PC-3 (cell line): ENCODE data around the gene TIMP2. TPM values are rescaled to one million over a fixed set of nuclear protein-coding genes. Genes with fewer than 3 reads are reported as not detected.

ENCODE experiments used
- ATAC-seq: fragments of 200-7000 bp; cut with Tn5 transposase; 2 replicates; pipeline ENCODE4 v1.9.1; 2020; ENCODE audit warnings: mild to moderate bottlenecking, moderate library complexity
- BruUV-seq: library from RNA; stranded (reverse); fragments of 400-500 nt; replicated peaks from 2 replicates; lab custom pipeline; 2021; lab: Mats Ljungman, UMichigan
- CTCF ChIA-PET: fragments of 300-600 bp; sonication (Branson Sonifier 250); formaldehyde crosslinking; loops from one replicate; lab custom pipeline; 2022; ENCODE audit warnings: antibody characterized with exemption; lab: Charles Lee
- POLR2A ChIA-PET: fragments of 300-600 bp; sonication (Branson Sonifier 250); formaldehyde crosslinking; loops from one replicate; lab custom pipeline; 2022; ENCODE audit warnings: antibody characterized with exemption; ENCODE audit not compliant: unreplicated experiment; lab: Charles Lee
- DNase-seq: peaks from one replicate; pipeline ENCODE4 v3.0.0-alpha.2; 2015
- H2AFZ ChIP-seq: fragments of 300-600 bp; sonication (generic); 2 replicates; pipeline ENCODE4 v1.6.0; 2016; ENCODE audit warnings: antibody characterized with exemption, low read length
- H3F3A ChIP-seq: fragments of 300-600 bp; sonication (generic); one replicate; pipeline ENCODE4 v1.6.0; 2017; ENCODE audit warnings: antibody characterized with exemption, low read length, control low read depth, mild to moderate bottlenecking; ENCODE audit not compliant: unreplicated experiment
- H3K27ac ChIP-seq: fragments of 300-600 bp; sonication (generic); 2 replicates; pipeline ENCODE4 v1.5.1; 2016; ENCODE audit warnings: mild to moderate bottlenecking, low read length
- H3K27me3 ChIP-seq: fragments of 300-600 bp; sonication (generic); 2 replicates; pipeline ENCODE4 v1.6.1; 2016; ENCODE audit warnings: low read length, mixed read lengths
- H3K36me3 ChIP-seq: fragments of 300-600 bp; sonication (generic); 2 replicates; pipeline ENCODE4 v1.6.1; 2016; ENCODE audit warnings: low read depth, mixed run types, low read length, mixed read lengths
- H3K4me1 ChIP-seq: fragments of 300-600 bp; sonication (generic); 2 replicates; pipeline ENCODE4 v1.5.1; 2016; ENCODE audit warnings: low read length; ENCODE audit not compliant: insufficient read depth
- H3K4me2 ChIP-seq: fragments of 300-600 bp; sonication (generic); 2 replicates; pipeline ENCODE4 v1.6.0; 2016; ENCODE audit warnings: low read length
- H3K4me3 ChIP-seq: fragments of 300-600 bp; sonication (generic); 2 replicates; pipeline ENCODE4 v1.5.1; 2016; ENCODE audit warnings: mild to moderate bottlenecking, low read length, mixed read lengths
- H3K79me2 ChIP-seq: fragments of 300-600 bp; sonication (generic); 2 replicates; pipeline ENCODE4 v1.6.1; 2017; ENCODE audit warnings: low read length, mixed read lengths
- H3K9ac ChIP-seq: fragments of 300-600 bp; sonication (generic); 2 replicates; pipeline ENCODE4 v1.6.0; 2016; ENCODE audit warnings: mild to moderate bottlenecking, low read length
- H3K9me2 ChIP-seq: fragments of 300-600 bp; sonication (generic); replicated peaks from 2 replicates; pipeline ENCODE4 v1.6.1; 2016; ENCODE audit warnings: mixed run types, low read length, mixed read lengths
- H3K9me3 ChIP-seq: fragments of 300-600 bp; sonication (generic); 2 replicates; pipeline ENCODE4 v1.6.1; 2016; ENCODE audit warnings: low read length, mixed read lengths
- H4K20me1 ChIP-seq: fragments of 300-600 bp; sonication (generic); 2 replicates; pipeline ENCODE4 v1.6.1; 2016; ENCODE audit warnings: low read length, mixed read lengths
- CTCF ChIP-seq: fragments of 300-600 bp; sonication (generic); conservative IDR thresholded peaks from 2 replicates; pipeline ENCODE4 v1.5.1; 2017; ENCODE audit warnings: antibody characterized with exemption, low read depth, mild to moderate bottlenecking, low read length
- EZH2 ChIP-seq: fragments of 300-600 bp; sonication (generic); IDR thresholded peaks from one replicate; pipeline ENCODE4 v1.6.1; 2017; ENCODE audit warnings: antibody characterized with exemption, mild to moderate bottlenecking, low read length; ENCODE audit not compliant: unreplicated experiment
- EZH2phosphoT487 ChIP-seq: fragments of 300-600 bp; sonication (generic); IDR thresholded peaks from 2 replicates; pipeline ENCODE4 v1.6.1; 2018; ENCODE audit warnings: mild to moderate bottlenecking, antibody characterized with exemption, low read length, borderline replicate concordance
- intact Hi-C: fragments of 100-400 bp; cut with micrococcal nuclease; formaldehyde crosslinking; loops from 2 replicates; pipeline ENCODE4 v1.9.0; 2023
- total RNA-seq: library from RNA; depleted of rRNA; stranded (reverse); fragments of >200 nt; gene quantifications from 2 replicates; pipeline ENCODE4 v1.2.3, GENCODE V29; 2014

The TIMP2 gene
- total RNA-seq, 1 experiment from 2014 or later: 60.1 TPM

- POLR2A ChIA-PET: no interaction called here
- H3K79me2 ChIP-seq: peaks cover 42% of the 10 kb centered on the region
- ATAC-seq (no peak), DNase-seq (no peak)
- H3K4me1 ChIP-seq: no peaks in the 10 kb centered on the region
- no peak overlapping the region for H3K4me3 ChIP-seq
- no peaks in the 10 kb centered on the region for H3F3A ChIP-seq
- no peak overlapping the region for H3K27ac ChIP-seq
- H3K9ac ChIP-seq: no peak overlapping the region
- H3K9me3 ChIP-seq: no peaks in the 10 kb centered on the region
- CTCF ChIA-PET: no interaction called here
- H3K27me3 ChIP-seq: no peaks in the 10 kb centered on the region
- no peak overlapping the region for H3K4me2 ChIP-seq
- H3K9me2 ChIP-seq: no peaks in the 10 kb centered on the region
- TF ChIP-seq CTCF (no peak), EZH2phosphoT487 (no peak), EZH2 (no peak)
- H3K36me3 ChIP-seq: peaks cover 85% of the 10 kb centered on the region
- BruUV-seq: no TSS peak
- peaks cover 16% of the 10 kb centered on the region for H4K20me1 ChIP-seq
- no peak overlapping the region for H2AFZ ChIP-seq
- intact Hi-C loops: no loop called here
Measured at GRCh38 chr17:78829477-78829876, 95.7 kb downstream of the TIMP2 start.

GRCh38 chr17:78828470-78829185 is 96.6 kb downstream of the TIMP2 start:
- CTCF ChIA-PET: no interaction called here
- peaks cover 86% of the 10 kb centered on the region for H3K36me3 ChIP-seq

More at GRCh38 chr17:78828470-78829185, 96.6 kb downstream of the TIMP2 start:
- no peak overlapping the region for H3K9ac ChIP-seq
- H3F3A ChIP-seq: no peaks in the 10 kb centered on the region
- H3K4me2 ChIP-seq: no peak overlapping the region
- no peaks in the 10 kb centered on the region for H3K27me3 ChIP-seq
- H3K9me3 ChIP-seq: no peaks in the 10 kb centered on the region
- H3K27ac ChIP-seq: no peak overlapping the region
- peak; percentile 53 for DNase-seq
- peak; percentile 91 for ATAC-seq
- H3K4me1 ChIP-seq: no peaks in the 10 kb centered on the region
- peaks cover 24% of the 10 kb centered on the region for H4K20me1 ChIP-seq
- peaks cover 45% of the 10 kb centered on the region for H3K79me2 ChIP-seq
- no peak overlapping the region for H2AFZ ChIP-seq
- no peak overlapping the region for H3K4me3 ChIP-seq
- BruUV-seq: no TSS peak
- H3K9me2 ChIP-seq: no peaks in the 10 kb centered on the region
- intact Hi-C loops: no loop called here
- TF ChIP-seq EZH2: no peak
- TF ChIP-seq EZH2phosphoT487: no peak
- TF ChIP-seq CTCF: peak; percentile 73
- POLR2A ChIA-PET: no interaction called here
